M059J (cell line): ENCODE results near the gene IFNA1. TPM values are rescaled to one million over a fixed set of nuclear protein-coding genes. Genes with fewer than 3 reads are reported as not detected.
"Not testable (repeated sequence)": the region's sequence is repeated elsewhere in the genome, so short reads cannot be mapped to it uniquely, and the experiment has no call there.

Experiments used
- DNase-seq: peaks from one replicate; pipeline ENCODE4 v3.0.0-alpha.2; 2012; ENCODE audit warnings: low read depth
- total RNA-seq: library from RNA; depleted of rRNA; stranded (reverse); fragments of >200 nt; shearing (Covaris generic); gene quantifications from 2 replicates; pipeline ENCODE4 v1.2.3, GENCODE V29; 2014; rRNA removed

The IFNA1 gene
- total RNA-seq = not detected in 2 replicates

DNA sequence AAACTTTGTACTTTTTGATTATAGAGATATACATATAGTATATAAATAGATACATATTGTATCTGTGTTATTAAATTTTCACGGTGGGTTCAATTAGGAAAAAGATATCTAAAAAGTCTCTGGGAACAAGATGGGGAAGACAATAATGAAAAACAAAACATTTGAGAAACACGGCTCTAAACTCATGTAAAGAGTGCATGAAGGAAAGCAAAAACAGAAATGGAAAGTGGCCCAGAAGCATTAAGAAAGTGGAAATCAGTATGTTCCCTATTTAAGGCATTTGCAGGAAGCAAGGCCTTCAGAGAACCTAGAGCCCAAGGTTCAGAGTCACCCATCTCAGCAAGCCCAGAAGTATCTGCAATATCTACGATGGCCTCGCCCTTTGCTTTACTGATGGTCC lies at the start of gene IFNA1:
Gene IFNA1 (plus strand): TSS at position 301 of the 400 bp plus-strand sequence. CDS start 69 bp downstream, at position 370.
- no peak for DNase-seq

DNA sequence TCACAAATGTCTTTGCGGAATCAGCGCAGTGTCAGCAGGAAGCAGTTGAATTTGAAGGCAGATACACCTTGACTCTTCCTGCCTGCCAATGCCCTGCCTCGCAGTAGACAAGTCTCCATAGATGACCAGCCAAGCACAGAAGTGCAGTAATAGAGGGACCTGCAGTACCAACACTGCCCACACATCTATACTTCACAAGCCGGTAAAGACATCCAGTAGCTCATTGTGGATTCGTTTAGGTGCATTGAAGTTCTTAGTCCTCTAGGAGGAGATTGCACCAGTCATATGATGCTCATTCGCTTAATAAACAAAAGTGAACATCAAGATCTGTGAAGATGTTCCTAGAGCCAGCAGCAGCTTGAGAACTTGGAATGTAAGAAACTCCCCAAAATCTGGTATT lies 48.0 kb upstream of the IFNA1 start:
- peak; percentile 41 for DNase-seq

DNA sequence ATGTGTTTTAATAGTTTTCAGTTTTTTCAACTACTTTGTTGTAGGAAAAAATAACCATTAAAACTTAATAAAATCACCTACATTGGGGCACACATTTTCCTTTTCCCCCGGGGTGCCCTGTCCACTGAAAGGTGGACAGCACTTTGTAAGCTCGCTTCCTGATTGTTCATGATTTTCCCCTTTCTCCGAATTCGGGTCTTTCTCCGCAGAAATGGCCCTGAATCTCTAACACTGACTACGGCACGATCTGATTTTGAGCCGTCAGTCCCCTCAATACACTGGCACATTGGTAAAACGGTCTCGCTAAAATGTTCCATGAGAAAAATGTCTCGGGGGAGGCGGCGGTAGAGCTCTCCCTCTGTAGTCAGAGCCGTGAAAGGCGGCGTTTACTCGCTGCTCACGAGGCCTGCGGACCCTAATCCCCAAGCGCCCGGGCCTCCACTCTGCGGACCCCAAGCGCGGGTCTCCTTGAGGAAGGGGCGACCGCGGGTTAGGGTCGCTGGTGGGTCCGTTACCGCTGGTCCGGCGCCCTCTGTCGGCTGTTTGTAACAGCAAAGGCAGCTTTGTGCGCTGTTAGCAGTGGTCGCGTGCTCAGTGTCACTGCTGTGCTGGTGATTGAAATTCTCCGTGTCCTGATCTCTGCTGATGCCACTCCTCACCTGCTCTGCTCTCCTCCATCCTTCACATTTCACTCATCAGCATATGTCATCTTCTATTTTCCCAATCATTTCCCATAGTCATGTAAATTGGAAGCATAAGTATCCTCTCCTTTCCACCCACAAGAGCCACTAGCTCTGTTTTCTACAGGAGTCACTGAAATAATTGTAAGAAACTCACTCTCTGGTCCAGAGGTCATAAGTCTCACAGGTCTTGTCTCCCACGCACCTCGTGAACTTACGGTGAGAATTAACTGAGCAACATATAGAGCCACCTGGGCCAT lies 44.2 kb upstream of the IFNA1 start:
- peak; percentile 47 for DNase-seq

DNA sequence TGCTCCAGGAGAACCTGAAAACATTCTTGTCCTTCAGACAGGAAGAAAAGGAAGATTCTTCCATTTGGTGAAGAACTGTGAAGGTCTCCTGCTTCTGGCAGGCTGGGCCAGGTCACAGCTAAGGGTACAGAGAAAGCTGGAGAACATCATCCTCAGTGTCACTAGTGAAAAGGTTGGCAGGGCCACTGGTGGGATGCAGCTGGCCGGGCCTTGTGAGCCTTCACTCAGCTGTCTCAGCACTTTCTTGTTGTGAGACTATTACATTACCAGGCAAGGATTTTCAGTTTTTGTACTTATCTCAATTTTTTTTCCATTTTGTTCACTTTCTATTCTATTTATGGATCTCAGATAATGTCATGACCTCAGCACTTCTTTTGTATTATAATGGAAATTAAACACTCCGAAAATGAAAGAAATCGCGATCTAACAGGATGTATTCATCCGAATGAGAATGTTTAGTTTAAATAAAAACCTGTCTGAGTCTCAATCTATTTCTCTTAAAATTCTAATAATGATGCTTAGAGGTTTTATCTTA lies 41.2 kb upstream of the IFNA1 start:
- DNase-seq = no peak

DNA sequence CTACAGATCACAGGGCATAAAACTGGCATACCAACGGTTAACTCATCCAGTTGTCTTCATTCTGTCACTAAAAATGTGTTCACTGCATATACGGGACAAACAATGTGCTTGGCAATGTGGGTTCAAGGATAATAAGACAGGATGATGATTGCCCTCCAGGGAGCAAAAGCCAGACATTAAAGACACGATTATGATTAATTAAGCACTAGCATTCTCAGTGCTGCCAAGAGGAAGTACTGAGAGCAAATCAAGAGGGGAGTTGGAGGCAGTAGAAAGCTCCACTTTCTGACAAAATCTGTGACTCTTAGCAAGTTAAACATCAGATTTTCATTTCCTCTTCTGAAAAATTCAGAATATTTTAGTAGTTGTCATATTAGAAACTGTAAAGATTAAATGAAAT lies 40.3 kb upstream of the IFNA1 start:
- no peak for DNase-seq

DNA sequence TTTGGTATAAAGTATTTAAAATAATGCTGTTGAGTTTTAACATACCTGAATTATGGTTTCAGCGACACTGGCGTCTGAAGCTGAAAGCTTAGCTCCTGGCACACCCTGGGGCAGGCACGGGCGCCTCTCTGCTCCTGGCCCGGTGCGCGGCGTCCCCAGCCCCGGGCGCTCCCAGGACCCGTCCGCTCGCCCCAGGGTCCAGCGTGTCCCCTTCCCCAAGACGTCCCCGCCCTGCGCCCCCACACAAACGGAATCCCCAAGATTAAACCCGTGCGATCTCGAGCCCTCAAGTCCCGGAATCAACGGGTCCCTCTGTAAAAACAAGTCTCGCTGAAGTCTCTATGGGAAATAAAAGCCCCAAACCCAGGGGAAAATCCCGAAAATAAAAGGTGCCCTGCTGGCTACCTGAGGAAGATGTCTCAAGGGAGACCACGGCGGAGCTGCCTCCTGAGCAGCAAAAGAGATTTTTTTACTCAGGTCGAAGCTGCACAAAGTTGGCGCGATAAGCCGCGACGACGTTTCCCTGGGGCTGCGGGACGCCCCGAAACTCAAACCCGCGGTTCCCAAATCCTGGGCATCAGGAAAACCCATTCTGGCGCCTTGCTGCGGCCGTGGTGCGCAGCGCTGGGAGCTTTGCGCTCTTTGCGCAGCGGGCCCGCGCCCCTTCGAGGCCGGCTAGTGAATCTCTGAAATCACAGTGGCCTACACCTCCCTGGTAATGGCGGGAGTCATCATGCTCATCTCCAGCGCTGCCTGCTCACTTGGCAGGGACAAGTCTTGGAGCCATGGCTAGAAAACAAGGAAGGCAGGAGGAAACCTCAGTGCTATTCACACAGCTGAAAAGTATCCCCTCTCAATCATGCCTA lies 37.6 kb upstream of the IFNA1 start:
- peak; percentile 10 for DNase-seq

DNA sequence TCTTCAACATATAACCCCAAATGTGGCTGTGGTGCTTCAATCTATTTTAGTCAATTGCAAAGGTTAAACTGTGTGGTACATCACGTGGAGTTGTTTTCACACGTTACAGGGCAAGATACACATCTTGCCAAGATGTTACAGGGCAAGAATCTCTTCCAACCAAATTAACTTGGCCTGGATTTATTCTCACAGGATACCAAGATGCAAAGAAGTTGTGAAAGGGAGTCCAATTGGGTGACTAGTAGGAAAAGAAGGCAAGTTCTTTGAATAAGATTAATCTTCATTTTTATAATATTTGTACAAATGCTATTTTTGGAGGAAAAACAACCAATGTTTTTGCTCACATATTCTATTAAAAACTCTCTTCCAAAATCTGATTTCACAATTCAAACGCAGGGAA lies 36.1 kb upstream of the IFNA1 start:
- DNase-seq = no peak

DNA sequence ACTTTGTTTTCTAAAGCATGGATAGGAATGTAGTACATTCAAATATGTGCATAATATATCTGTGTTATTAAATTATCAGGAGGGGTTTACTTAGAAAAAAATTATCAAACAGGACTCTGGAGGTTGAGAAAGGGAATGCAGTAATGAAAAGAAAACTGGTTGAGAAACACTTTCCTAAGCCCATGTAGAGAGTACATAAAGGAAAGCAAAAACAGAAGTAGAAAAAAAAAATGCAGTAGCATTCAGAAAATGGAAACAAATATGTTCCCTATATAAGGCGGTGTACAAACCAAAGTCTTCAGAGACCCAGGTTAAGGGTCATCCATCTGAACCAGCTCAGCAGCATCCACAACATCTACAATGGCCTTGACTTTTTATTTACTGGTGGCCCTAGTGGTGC lies 31.4 kb upstream of the IFNA1 start, which contains the start of gene IFNA8:
Gene IFNA8 (plus strand): TSS at position 301 of the 400 bp plus-strand sequence. CDS start 60 bp downstream, at position 361.
- no peak for DNase-seq

DNA sequence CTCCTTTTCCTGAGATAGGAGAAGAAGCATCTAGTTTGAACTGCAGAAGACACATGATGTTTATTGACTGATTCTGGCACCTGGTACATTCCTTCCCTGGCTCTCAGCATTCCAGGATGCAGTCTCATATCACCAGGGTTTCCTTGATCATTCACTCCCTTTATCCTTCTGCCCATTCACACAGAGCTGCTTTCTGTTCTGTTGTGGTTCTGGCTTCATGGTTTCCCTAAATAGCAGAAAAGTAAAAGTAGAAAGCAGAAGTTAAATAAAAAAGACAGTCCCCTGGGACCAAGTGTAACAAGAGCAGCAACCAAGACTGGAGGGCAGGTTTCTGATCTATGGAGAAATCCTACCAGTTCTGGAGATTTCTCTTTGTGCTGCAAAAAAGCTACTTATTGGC lies 28.1 kb upstream of the IFNA1 start:
- no peak for DNase-seq

DNA sequence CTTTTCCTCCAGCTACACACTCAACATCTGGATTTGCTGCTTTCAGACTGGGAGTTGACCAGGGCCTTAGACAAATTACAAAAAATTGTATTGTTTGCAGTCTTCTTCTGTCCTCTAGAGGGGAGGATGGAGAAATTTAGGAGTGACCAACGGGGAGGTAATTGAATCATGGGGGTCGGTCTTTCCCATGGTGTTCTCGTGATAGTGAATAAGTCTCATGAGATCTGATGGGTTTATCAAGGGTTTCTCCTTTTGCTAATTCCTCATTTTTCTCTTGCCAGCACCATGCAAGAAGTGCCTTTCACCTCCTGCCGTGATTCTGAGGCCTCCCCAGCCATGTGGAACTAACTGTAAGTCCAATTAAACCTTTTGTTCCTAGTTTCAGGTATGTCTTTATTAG lies 27.1 kb upstream of the IFNA1 start:
- DNase-seq = no peak

DNA sequence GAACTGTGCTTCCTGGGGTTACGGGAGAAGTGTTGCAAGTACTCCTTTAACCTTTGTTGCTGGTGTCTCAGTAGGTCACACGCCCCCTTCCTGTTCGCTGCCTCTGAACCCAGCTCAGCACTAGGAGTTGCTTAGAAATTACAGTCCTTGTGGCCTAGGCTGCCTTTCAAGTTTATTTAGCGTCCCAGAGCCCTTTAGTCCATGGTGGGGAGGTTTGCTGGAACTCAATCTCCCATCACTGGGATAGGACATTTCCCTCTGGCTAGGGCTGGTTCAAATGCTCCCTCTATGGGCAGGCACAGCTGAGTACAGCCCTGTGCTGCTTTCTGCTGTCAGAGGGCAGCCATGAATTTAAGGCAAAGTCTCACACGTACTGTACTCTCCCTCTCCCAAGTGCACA lies 26.6 kb upstream of the IFNA1 start:
- no peak for DNase-seq

DNA sequence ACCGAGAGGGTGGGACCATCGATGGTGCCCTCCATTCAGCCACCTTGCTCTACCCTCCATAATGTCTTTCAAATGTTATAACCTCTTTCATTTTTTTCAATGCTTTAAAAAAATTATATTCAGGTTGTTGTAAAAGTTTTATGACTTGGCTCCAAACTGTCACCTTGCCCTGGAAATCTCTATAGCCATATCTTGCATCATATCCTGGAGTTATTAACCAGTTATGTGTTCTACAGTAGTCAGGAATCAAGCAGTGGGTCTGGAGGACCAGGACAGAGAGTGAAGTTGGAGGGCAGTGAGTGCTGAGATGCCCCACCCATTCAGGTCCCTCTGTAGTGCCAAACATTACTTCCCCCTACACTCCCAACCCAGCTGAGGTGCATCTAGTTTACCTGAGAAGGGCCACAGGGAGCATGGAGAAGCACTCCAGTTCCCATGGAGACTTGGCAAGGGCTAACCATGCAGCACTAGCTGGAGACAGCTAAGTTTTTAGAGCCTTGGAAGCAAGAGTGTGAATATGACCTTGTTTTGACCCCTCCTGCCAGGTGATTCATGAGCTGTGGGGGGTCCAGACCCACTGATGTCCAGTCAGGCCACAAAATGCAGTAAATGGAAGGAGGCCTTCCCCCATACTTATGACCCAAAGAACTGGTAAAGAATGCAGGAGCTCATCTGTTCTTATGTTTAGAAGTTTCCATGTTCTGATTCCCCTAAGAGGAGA lies 25.9 kb upstream of the IFNA1 start:
- peak; percentile 34 for DNase-seq

DNA sequence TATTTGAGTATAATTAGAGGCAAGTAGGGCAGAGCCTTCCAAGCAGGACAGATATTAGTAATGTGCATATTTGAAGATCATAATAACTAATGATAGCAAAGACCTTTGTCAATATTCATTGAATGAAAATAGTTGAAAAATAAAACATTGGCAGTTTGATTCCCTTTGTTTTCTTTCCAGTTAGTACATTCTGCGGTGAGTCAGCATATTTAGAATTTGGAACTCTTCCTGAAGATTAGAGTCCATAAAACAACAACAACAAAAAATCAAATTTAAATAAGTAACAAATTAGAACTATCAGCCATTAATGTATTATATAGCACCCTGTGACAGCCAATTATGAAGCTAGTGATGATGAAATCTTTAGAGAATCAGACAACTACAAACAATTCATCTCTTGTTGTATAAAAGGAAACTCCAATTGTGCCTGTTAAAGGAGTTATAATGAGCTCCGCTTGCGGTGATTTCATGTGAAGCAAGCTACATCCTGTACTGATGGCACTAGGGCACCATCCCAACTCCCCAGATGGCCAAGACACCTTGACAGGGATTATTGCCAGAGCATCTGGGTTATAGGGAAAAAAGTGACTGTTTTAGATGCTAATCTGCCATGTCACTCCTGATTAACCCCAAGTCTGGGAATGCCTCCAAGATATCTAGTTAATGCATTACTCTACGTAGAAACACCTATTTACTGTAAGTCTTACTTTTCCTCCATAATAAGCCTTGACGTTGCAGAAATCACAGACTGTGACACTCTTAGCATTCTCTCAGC lies 24.6 kb upstream of the IFNA1 start:
- DNase-seq = peak; percentile 90

DNA sequence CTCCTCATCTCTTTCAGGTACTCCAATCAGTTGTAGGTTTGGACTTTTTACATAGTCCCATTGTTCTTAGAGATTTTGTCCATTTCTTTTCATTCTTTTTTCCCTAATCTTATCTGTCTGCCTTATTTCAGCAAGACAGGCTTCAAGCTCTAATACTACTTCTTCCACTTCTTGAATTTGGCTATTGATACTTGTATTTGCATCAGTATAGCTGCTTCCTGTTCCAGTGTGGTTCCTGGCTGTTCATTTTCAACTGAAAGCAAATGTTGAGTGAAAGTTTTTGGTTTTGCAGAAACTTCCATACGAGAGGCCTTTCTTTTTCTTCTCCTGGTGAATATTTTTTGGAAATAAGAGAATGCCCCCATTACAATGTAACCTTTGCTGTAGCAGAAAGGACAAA lies 12.0 kb upstream of the IFNA1 start:
- DNase-seq = no peak

DNA sequence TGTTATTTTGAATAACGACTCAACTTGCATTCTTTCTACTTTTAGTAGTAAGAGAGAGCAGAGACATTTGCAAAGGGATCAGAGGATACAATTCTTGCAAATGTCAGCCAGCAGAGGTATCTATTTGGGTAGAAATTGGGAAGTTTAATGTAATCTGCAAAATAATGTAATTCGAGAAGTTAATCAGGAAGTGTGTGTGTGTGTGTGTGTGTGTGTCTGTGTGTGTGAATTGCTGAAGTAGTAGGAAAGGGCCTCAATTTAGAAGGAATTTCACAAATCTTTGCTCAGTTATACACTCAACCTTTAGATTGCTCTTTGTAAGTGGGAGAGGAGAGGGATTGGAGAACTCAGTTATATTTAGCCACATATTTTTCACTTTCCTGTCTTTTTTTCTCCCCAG lies 11.0 kb upstream of the IFNA1 start:
- no peak for DNase-seq

DNA sequence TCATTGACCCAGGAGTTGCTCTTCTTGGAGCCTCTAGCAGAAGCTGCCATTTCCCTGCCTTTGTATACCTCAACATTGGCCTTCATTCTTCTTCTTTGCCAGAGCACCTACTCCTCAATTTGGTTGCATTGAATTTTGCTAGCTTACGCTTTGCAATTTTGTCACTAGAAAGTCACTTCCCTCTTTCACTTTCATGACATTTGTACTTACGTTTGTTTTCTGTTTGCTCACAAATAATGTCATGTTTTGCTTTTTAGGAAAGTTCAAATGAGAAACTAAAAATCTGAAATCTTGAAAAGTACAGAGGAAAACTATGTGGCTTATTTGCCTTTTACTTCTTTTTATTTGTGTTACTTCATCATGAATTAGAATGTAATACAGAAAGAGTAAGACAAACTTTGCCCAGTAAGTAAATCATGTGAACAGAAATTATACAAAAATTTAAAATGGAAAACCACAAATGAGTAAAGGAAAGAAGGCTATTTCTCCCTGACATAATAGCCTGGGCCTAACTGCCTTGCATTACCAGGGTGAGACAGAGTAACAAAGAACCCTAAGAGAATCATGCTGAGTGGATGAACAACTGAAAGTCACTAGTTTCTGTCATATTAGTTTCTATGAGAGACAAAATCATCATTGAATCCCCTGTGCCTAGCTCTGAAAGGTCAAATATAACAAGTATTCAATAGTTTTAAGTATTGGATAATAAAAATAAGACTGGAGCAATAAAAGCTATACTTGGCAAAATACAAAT lies 7.4 kb upstream of the IFNA1 start:
- no peak for DNase-seq

DNA sequence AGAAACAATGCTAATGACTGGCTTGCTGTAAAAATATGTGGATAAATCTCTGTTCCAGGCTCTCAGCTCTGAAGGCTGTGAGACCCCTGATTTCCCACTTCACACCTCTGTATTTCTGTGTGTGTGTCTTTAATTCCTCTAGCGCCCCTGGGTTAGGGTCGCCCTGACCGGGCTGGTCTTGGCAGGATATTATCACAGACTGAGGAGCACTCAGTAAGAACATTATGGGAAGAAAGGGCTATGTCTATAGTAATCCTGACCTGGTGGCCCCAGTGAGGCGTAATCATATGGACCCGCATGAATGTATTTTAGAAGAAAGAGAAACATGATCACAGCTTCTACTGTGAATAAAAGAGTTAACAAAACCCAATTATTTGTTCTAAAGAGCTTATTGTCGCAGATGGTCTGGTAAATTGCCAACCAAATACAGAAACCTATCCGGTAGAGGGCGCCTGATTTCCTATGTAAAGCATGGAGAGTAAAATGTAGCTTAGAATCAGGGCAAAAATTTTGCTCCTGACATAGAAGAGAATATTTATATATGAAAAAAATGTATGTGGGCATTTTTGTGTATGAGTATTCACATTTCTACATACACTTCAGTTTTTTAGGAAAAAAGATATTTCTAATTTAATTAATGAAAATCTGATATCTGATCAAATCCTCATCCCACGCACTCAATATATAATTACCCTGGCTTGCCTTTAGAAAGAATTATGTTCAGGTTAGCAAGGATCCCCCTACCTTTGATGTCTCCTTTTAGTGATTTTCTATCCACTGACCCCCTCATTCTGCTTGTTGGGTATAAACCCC lies 5.8 kb upstream of the IFNA1 start:
- DNase-seq = peak; percentile 67

DNA sequence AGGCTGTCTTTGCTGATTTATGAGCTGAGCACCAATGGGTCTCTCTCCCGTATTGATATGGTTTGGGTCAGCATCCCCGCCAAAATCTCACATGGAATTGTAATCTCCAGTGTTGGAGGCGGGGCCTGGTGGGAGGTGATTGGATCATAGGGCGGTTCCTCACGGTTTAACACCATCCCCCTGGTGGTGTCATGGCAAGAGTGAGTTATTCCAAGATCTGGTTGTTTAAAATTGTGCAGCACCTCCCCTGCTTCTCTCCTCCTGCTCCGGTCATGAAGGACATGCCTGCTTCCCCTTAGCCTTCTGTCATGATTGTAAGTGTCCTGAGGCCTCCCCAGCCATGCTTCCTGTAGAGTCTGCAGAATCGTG lies 5.2 kb upstream of the IFNA1 start:
- not testable (repeated sequence) for DNase-seq
